Stimulated activated CD8-positive, alpha-beta memory T cell treated with anti-CD3 and anti-CD28 coated beads, Interleukin-4, amount 100 ng/mL, for 48 hours (primary cell): ENCODE measurements around the gene NR2F1.

Experiments
- DNase-seq: peaks from one replicate; pipeline ENCODE4 v3.0.0-alpha.2; 2020

NR2F1 gene

DNA sequence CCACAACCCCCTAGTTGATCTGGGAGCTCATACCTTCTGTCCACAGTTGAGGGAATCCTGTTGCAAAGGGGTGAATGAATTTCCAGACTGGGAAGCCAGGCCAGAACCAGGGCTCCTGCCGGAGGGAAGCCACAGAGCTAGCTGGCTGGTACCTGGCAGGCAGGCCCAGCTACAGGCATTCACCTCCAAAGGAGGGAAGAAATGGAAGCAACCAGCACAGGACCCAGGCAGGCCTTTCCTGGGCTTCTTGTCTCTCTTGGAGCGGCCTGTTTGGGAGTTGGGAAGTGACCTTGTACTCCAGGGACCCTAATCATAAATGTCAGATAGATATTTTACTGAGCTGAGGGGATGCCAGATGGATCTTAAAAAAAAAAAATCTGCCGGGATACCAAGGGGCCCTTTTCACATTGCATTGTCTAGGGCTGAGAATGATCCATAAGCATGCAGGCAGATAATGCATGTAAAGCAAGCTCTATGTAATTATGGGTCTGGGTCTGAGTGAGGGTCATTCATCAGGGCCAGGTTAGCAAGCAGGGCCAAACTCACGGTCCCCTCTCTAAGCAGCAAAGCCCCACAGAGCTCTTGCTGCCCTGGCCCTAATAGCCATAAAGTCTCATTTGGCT lies 8.4 kb downstream of the NR2F1 start:
- DNase-seq: no peak

DNA sequence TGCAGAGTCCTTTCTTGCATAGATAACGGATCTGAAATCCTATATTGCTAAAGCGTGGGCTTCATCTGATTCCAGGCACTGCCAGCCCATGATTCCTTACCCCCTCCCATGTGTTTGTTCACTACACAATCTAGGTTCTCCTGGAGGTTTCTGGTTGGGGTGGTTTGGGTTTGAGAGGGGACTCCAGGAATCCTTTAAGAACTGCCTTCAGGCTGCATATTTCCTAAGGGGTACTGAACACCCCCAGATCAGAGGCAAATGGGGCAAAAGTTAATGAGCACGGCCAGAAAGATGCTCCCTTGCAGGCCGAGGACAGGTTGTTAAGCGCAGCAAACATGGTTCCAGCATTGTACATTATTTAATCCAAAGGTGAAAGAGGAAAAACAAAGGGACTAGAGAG lies 9.9 kb downstream of the NR2F1 start:
- DNase-seq: no peak

DNA sequence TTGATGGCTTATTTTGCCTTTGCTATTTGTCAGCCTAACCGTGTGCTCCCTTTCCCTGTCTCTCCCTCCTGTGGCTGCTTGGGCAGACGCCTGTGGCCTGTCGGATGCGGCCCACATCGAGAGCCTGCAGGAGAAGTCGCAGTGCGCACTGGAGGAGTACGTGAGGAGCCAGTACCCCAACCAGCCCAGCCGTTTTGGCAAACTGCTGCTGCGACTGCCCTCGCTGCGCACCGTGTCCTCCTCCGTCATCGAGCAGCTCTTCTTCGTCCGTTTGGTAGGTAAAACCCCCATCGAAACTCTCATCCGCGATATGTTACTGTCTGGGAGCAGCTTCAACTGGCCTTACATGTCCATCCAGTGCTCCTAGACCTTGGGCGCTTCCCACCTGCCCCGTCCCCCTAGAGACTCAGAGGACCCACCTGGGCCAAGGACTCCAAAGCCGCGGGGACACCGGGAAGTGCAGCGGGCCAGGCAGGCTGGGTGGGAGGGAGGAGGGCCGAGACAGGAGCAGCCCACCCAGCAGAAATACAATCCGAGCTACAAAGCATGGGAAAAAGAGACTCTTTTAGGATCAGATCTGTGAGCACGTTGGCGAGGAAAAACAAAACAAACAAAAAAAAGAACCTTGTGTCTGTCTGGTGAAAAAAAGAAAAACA lies 10.6 kb downstream of the NR2F1 start:
- peak; percentile 22 for DNase-seq

DNA sequence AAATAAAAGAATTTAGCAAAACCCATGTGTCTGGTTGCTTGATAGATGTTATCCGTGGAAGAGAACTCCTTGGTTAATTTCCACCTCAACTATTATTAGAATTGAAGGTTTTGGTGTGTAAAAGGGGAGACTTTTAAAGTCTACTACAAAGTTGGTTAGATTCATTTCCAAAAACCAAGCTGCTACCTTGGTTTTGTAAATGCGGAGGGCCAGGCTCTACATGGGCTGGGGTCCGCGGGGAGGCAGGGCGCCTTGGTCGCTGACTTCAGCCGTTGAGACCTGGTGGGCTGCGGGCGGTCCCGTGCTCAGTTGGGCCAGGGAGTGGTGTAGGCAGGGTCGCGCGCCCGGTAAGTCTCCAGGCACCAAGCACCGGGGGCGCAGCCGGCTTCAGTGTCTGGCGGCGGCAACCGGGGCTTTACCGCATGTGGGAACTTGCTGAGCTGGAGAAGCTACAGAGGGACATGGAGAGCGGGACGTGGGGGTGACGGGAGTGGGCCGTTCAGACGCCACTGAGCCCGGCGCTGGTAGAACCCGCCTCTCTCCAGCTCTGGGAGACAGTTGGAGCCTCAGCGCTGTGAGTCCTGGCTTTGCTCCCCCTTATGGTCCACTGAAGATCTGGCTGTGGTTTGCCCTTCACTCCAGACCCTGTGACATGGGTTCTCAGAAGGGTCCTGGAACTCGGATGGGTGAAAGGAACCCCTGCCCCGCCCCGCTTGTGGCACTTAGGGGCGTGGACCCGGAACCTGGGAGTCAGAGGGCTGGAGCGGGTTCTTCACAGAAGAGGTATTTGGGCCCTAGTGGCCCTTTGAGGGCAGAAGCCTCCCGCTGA lies 11.8 kb downstream of the NR2F1 start:
- peak; percentile 25 for DNase-seq

DNA sequence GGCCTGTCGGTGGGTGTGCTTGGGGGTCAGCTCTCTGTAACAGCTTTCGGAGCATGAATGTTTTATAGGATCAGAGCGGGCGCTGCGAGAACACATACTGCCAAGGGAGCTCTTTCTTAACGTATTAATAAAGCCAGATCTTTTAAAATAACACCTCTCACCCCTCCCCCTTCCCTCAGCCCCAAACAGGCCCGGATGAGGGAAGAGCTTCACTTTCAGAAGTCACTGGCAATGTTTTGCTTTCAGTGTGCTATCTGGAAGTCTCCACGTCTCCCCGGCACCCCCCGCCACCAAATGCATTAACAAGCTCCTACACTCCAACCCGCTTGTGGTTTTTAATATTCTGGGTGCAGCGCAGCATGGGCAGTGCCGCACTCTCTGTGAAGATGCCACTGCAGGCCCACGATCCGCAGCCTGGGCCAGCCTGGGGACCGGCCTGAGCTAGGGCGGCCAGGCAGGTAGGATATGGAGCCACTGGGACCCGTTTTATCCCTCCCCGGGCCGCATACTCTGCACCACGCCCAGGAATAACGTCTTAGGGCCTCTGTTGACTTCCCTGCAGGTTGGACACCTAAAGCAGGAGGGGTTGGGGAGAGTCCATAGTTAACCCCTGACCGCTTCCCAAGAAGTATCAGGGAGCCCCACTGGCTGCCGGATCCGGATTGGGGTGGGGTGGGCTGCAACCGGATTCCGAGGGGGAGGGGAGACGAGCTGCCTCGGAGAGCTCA lies 12.6 kb downstream of the NR2F1 start:
- no peak for DNase-seq

DNA sequence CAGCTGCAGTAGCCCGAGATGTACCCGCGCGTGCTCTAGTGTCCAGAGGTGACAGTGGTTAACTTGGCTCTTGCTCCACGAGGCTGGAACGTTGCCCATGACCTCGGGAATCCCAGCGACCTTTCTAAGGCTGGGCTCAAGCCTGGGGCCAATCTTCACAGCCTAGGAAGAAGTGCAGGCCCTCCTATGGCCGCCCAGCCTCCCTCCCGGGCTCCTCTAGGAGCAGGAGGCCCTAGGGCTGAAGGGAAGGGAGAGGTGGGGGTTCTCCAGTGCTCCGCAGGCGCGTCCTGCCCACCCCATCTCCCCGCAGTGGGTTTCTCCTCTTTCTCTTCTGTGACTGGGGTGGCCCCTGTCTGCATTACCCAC lies 13.3 kb downstream of the NR2F1 start:
- no peak for DNase-seq

DNA sequence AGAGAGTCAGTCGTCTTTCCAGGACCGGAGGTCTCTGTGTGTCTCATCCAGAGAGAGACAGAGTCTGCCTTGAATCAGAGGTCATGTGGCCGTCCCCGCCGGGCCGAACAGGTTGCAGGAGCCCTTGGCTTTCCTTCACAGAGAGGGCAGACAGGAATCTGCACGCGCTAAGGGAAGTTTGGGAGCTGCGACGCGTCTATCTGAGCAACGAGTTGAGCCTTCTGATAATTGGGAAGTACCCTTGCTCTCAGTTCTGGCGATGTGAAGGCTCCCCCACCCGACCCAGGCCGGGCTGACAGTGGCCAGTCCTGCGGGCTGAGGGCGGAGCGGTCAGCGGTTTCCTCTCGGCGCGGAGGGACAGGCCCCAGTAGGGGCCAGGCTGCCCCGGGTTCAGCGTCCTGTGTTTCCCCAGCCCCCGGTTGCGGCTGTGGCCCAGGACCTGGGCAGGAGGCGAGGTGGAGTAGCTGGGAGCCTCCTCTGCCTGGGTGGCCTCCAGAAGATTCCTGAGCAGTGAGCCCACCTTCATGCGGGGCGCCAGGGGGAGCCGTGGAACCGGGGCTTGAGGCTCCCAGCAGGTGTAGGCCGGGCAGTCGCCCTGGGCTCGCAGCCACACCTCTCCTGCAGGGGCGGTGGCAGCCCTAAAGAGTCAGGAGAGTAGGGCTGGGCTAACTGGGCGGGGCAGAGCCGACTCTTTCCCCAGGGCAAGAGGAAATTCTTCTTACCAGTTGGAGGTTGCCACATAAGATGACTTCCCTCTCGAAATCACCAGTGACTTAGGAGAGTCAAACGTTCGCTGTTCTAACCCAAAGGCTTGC lies 13.9 kb downstream of the NR2F1 start:
- peak; percentile 25 for DNase-seq

DNA sequence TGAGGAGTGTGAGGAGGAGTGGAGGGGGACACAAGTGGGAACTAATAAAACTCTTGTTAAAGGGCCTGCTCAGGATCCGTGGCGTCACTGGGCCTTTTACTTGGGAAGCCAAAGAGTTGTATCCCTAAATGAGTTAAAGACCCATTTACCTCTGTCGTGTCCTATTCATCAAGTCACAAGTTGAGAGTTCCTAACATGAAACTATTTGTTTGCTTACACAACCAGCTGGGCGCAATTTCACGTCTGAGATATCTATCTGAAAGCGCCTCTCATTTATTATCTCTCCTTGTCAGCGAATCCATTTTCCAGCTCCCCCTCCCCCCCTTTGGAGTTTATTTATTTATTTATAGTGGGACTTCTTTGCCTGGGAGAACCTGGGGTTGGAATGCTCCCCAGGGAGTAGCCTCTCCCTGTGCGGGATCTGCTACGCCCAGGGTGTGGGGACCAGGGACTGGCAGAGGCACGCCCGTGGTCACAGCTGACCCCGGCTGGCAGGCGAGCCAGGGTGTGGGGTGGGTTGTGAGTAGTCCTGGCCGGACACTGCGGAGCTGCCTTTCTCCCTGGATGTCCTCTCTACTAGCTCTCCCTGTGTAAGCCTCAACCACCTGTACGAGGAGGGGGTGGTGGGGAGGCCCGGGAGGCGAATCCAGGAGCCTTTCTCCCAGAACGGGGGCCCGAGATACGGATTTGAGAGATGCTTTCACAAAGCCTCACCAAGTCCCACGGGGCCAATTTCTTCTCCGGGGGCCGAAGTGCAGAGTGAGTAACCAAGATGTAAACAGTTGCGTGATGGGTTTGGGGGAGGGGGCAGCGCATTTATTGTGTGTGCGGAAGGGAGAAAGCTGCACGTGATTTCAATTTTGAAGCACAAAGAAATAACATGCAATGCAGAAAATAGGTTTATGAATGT lies 15.3 kb downstream of the NR2F1 start:
- DNase-seq: no peak

DNA sequence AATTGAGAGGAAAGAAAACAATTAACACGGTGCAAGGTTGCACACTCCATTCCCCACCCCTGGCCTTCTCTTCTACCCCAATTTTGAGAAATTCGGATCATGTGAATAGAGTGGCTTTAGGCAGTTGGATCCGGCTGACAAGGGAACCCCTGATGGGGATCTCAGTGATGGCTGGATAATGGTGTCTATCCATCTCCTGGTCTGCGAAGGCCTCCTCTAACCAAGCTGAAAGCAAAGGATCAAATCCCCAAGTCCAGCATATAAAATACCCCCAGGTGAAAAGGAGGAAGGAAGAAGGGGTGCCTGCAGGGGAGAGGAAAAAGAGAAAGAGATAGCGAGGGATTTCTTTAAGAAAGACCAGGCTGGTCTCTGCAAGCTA lies 16.0 kb downstream of the NR2F1 start:
- DNase-seq: no peak

DNA sequence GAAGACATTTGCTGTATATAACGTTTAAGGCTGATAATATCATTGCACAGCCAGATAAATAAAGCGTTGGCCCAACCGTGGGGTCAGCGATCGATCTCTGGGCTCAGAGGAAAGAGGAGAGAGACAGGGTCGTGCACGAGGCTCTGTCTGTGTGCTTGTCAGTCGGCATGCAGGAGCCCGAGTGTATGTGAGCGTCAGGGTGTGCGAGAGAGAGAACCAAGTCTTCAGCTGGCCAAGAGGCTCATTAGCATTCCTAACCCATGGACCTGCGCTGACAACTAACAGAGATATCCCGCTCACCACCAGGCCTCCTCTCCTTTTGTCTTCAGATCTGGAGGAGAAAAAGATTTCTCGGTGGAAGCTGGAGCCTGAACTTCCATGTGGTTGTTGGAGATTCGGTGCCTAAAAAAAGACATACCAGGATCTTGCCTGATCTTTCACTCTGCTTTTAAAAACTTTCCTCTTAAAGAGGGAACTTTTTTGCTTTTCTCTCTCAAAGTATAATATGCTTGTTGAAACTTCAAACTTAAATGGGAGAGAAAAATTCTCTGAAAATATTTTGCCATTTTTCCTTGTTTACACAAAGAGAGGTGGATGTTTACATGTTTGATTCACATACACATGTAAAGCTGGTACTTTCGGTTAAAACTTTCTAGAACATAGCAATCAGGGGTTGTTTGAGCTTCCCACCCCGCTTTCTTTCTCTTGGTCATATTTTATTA lies 16.5 kb downstream of the NR2F1 start:
- DNase-seq: no peak

DNA sequence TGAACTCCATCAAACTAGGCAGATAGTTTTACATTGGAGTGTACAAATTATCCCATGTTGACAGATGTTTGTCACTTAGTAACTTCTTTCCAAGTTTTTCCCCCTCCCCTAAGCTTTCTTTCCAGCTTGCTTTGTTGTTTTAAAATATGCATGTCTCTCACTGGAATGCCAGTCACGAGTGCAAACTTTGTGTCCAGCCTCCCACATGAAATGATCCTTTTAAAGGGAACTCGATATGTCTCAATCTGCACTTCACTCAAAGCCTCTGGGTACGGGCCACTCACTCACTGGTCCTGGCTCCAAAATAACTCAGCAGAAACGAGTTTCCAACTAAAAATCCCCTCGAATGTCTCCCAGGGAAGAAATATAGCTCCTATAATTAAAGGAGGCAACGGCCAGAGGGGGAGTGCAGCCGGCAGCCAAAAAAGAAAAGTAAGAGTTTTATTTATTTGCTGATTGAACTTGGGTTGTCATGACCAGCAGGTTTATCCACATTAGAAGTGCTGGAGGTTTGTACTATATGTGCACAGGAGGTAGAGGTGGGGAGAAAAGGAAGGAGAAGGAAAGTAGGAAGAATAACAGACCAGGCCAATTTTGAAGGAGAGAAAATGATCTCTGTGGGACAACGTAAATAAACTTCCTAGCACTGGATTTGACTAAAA lies 17.5 kb downstream of the NR2F1 start:
- DNase-seq: no peak

DNA sequence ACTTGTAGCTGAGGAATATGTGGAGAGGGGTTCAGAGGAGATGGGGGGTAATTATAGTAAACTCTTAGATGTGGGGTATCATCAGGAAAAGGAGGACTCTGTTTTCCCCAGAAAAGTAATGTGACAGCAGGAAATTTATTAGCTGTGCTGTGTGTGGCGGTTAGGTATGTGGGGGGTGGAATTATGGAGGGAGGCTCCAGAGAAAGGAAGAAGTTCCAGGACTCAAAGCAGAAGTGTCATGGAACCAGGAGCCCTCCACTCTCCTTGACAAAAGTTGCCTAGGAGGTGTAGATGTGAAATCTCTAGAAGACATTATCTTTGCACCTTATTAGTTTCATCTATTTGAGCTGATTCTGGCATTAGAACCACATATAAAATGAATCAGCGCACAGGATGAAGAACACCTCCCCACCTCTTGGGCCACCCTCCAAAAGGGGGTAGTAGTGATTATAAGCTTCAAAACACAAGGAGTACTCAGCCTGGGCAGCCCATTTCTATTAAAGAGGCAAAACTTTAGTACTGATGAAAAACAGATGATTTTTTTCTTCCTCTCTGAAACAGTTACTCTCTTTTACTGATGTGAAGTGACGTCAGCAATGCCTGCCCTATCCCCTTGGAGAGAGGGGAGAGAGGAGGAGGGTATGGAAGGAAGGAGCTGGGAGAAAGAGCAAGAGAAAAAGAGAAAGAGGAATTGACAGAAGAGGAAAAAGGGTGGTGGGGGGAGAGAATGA lies 18.2 kb downstream of the NR2F1 start:
- no peak for DNase-seq

DNA sequence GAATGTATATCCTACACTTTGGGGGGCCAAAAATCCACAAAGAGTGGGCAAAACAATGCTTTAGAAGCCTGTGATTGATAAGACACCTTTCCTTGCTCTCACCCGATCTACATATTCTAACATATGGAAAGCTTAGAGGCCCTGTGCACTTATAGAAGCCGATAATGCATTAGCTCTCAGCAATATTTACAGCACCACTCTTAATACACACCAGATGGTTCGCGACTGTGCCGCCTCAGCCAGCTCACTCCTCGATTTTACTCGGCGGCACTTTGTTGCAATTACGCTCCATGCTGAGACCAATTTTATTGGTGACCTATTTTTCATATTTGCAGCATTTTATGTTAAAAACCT lies 18.8 kb downstream of the NR2F1 start:
- no peak for DNase-seq

DNA sequence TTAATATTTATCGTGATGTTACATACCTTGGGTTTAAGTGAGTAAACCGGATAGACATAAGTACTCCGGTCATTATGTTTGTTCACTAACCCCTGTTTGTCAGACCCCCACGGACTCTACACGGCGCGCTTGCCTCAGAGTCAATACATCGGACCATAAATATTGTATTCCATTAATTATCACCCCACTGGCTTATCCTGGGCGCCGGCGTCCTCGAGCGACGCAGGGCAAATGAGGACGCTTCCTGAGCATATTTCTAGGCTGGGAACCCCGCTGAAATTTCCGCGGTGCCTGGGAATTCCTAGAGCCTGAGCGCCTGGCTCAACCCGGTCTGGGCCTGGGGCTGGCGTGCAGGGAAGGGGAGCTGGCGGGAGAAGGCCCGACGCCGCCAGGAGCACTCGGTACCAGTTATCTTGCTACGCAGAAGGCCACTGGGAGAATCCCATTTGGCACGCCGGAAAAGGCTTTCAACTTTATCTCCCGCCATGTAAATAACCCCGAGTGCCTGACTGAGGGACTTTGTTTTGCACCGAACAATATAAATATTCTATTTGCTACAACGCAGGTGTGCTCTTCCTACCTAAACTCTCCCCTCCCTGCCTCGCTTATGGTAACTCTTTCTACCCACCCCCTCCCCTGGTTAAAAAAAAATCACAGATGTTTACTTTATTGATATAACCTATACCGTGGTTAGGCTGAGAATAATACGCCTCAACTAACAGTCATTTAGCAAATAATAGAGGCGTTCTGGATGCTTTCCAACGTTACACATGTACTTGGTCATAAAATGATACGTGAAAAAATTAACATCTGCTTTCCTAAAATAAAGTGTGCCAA lies 19.4 kb downstream of the NR2F1 start:
- DNase-seq: no peak

DNA sequence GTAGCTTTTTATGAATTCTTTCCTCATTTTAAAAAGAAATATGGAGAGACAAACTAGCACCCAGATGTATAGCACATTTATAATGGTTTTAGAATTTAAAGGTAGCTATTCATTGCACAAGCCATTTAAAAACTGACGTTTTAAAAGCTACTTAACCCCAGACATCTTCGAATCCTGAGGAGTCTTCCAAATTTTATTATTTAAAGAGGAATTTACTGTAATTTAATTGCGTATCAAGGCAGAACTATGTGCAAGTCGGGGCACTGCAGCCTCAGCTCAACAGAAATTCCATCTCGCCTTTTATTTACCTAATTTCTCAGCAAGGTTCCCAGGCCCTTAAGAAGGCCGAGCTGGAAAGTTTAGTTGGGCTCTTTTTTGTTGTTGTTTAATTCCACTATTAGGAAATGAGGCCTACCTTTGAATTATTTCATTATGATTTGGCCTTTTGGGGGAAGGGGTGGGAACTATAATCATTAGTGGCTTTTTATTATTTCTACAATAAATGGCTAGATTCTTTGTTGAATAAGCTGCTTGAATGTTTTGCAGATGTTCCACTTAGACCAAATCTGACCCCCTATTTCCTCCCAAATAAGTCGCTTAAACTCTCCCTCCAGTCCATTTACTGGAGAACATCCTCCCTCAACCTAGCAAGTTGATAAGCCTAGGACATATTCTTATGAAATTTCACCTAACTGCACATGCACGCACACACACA lies 20.2 kb downstream of the NR2F1 start:
- DNase-seq: no peak

DNA sequence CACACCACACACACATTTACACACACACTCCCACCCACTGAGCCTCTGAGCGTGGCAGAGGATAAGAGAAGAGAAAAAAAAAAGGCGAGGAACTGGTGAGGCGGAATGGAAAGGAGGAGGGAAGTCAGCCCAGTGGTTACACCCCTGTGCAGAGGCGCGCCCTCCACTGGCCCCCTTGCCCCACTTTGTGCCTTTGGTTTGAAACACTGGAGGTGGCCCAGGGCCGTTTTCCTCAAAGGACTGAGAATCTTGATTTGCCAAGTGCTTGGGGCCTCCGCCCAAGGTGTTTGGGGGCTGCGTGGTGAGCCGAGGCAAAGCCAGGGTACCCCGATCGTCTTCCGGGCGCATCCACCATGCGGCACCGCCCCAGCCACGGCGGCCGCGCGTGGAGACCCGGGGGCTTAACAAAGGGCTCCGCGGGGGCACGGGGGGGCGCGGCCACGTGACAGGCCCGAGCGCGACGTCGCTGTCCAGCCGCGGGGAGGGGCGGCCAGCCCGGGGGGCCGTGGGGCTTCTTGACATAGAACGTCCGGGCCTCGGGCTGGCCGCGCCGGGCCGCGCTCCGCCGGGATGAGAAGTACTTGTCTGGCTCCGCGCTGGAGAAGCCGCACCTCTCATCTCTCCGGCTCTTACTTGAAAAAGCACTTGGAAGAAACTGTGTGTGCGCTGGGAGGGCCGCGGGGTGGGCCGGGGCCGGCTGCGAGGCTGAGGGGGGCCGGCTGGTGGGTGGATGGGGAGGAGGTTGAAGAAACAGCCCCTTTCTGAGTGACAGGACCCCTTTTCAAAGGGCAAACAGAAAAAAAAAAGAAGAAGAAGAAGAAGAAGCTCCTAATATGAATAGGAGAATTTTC lies 21.0 kb downstream of the NR2F1 start:
- no peak for DNase-seq
